ENCODE data around the gene TULP4.

Gene TULP4

DNA sequence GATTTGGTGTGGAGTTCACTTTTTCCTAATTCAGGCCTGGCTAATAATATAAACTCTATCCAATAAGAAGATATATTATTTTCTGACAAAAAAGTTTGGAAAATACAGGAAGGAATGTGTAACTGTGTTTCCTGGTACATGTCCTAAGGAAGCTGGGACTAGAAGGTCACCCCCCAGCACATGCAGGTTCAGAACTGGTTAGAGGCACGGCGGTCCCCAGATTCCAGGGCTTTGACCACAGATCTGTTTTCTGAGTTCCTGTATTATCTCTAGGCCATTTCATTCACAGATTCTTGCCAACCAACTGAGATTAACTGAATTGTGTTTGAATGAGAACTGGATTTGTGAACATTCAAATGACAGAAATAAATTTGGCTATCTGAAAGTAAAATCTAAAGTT is 94.5 kb downstream of the TULP4 start:
- no peak overlapping the region for H2BK5ac ChIP-seq (ENCODE audit: low read depth, low read length, poor library complexity)
- H2AK5ac ChIP-seq (ENCODE audit: low read length) = no peak overlapping the region
- no peak overlapping the region for H3K23ac ChIP-seq (ENCODE audit: low read length)
- no peak overlapping the region for H4K8ac ChIP-seq (ENCODE audit: low read depth, low read length)
- no CpG with 5 or more reads among the region's 2 CpGs for WGBS (ENCODE audit: extremely low coverage, insufficient coverage, insufficient read length)
- no peak overlapping the region for H3K4ac ChIP-seq (ENCODE audit: low read depth, low read length)
- peaks cover 2 to 5% of the 10 kb centered on the region in 2 experiments for H3K36me3 ChIP-seq (ENCODE audit: control insufficient read depth in 1 of 2, insufficient read depth in 2 of 2, low read length in 2 of 2)
- no peak overlapping the region for H3K4me2 ChIP-seq (ENCODE audit: low read length)
- DNase-seq = no peak
- H2AFZ ChIP-seq (ENCODE audit: insufficient read depth, low read length, poor library complexity) = no peak overlapping the region
- no peak overlapping the region for H2BK120ac ChIP-seq (ENCODE audit: insufficient read depth, low read length, poor library complexity)
- no peak overlapping the region for H4K91ac ChIP-seq (ENCODE audit: low read depth, low read length)
- H4K12ac ChIP-seq (ENCODE audit: low read depth, low read length) = no peak overlapping the region
- H3K4me3 ChIP-seq (ENCODE audit: low read depth, low read length) = no peak overlapping the region
- no peak overlapping the region for H3K9ac ChIP-seq (ENCODE audit: low read length)
- H3K14ac ChIP-seq (ENCODE audit: low read length) = no peak overlapping the region
- H3K27me3 ChIP-seq (ENCODE audit: insufficient read depth, low read length) = no peaks in the 10 kb centered on the region
- H2BK12ac ChIP-seq (ENCODE audit: low read length) = no peak overlapping the region
- peaks cover 3% of the 10 kb centered on the region for H3K79me1 ChIP-seq (ENCODE audit: low read length)
- H3K79me2 ChIP-seq (ENCODE audit: control insufficient read depth, insufficient read depth, low read length, poor library complexity) = peaks cover 3% of the 10 kb centered on the region
- H3K9me3 ChIP-seq (ENCODE audit: insufficient read depth, low read depth, low read length) = peaks cover 2% of the 10 kb centered on the region
- H3K27ac ChIP-seq (ENCODE audit: low read depth, low read length) = no peak overlapping the region
- no peak overlapping the region for H3K18ac ChIP-seq (ENCODE audit: low read length)
- H3K4me1 ChIP-seq (ENCODE audit: control insufficient read depth in 1 of 2, insufficient read depth in 2 of 2, low read length in 2 of 2) = peaks cover 2 to 6% of the 10 kb centered on the region in 2 experiments

DNA sequence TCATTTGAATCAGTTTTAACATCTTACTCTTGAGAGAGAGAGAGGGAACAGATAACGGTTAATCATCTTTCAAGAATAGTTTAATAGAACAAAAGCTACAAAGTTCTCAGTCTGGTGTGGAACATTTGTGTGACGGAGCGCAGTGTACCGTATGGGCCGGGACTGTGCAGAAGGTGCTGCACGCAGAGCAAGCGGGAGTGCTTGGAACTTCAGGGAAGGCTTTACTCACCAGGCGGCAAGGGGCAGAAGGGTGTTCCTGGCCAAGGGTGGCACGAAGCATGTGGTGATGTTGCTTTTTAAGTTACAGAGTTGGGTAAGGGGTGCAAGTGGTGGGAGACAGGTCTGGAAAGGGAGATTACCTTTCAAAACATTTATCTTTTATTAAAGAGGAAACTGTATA is 95.7 kb downstream of the TULP4 start:
- H3K18ac ChIP-seq (ENCODE audit: low read length) = no peak overlapping the region
- no peak overlapping the region for H2BK5ac ChIP-seq (ENCODE audit: low read depth, low read length, poor library complexity)
- H4K8ac ChIP-seq (ENCODE audit: low read depth, low read length) = peak overlapping the region; percentile 32
- DNase-seq = no peak
- H2AFZ ChIP-seq (ENCODE audit: insufficient read depth, low read length, poor library complexity) = no peak overlapping the region
- WGBS (ENCODE audit: extremely low coverage, insufficient coverage, insufficient read length) = no CpG with 5 or more reads among the region's 9 CpGs
- peak overlapping the region; percentile 9 for H3K14ac ChIP-seq (ENCODE audit: low read length)
- no peak overlapping the region for H2AK5ac ChIP-seq (ENCODE audit: low read length)
- peaks cover 3% of the 10 kb centered on the region for H3K79me1 ChIP-seq (ENCODE audit: low read length)
- peaks cover 4% of the 10 kb centered on the region for H3K9me3 ChIP-seq (ENCODE audit: insufficient read depth, low read depth, low read length)
- H4K91ac ChIP-seq (ENCODE audit: low read depth, low read length) = peak overlapping the region; percentile 41
- H2BK120ac ChIP-seq (ENCODE audit: insufficient read depth, low read length, poor library complexity) = no peak overlapping the region
- H3K79me2 ChIP-seq (ENCODE audit: control insufficient read depth, insufficient read depth, low read length, poor library complexity) = peaks cover 2% of the 10 kb centered on the region
- no peak overlapping the region for H3K4ac ChIP-seq (ENCODE audit: low read depth, low read length)
- peaks cover 2 to 6% of the 10 kb centered on the region in 2 experiments for H3K4me1 ChIP-seq (ENCODE audit: control insufficient read depth in 1 of 2, insufficient read depth in 2 of 2, low read length in 2 of 2)
- no peak overlapping the region for H3K4me2 ChIP-seq (ENCODE audit: low read length)
- H3K27ac ChIP-seq (ENCODE audit: low read depth, low read length) = no peak overlapping the region
- H3K4me3 ChIP-seq (ENCODE audit: low read depth, low read length) = no peak overlapping the region
- no peaks in the 10 kb centered on the region for H3K27me3 ChIP-seq (ENCODE audit: insufficient read depth, low read length)
- H3K9ac ChIP-seq (ENCODE audit: low read length) = no peak overlapping the region
- peaks cover 2 to 8% of the 10 kb centered on the region in 2 experiments for H3K36me3 ChIP-seq (ENCODE audit: control insufficient read depth in 1 of 2, insufficient read depth in 2 of 2, low read length in 2 of 2)
- no peak overlapping the region for H3K23ac ChIP-seq (ENCODE audit: low read length)
- H2BK12ac ChIP-seq (ENCODE audit: low read length) = no peak overlapping the region
- H4K12ac ChIP-seq (ENCODE audit: low read depth, low read length) = no peak overlapping the region

DNA sequence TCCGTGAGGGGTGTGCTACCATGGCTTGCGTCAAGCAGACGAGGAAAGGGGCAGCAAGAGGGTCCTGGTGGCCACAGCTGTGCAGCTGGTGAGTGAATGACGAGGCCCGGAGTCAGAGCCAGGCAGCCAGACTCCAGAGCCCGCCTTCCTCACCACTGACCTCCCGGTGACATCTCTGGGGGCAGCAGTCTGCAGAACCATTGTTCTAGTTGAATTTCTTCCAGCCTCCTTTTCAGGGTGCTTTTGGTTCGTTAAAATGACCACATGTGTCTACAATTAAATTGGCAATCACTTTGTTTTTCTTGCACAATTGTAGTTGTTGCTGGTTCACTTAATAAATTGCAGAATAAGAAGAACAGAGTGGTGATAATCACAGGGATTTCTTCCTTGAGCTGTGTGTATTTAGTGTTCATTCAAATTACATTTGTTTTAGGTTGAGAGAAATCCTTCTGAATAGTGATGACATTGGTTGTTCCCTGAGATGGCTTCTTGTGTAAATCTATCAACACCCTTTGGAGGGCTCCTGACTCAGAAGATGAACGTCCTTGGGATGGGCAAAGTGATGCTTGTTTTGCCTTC is 96.4 kb downstream of the TULP4 start:
- H2BK12ac ChIP-seq (ENCODE audit: low read length) = no peak overlapping the region
- peak overlapping the region; percentile 7 for H3K18ac ChIP-seq (ENCODE audit: low read length)
- H3K79me2 ChIP-seq (ENCODE audit: control insufficient read depth, insufficient read depth, low read length, poor library complexity) = peaks cover 2% of the 10 kb centered on the region
- no peak overlapping the region for H2BK120ac ChIP-seq (ENCODE audit: insufficient read depth, low read length, poor library complexity)
- no peak overlapping the region for H4K12ac ChIP-seq (ENCODE audit: low read depth, low read length)
- H4K8ac ChIP-seq (ENCODE audit: low read depth, low read length) = no peak overlapping the region
- no peak overlapping the region for H3K4ac ChIP-seq (ENCODE audit: low read depth, low read length)
- peaks cover 2 to 11% of the 10 kb centered on the region in 2 experiments for H3K36me3 ChIP-seq (ENCODE audit: control insufficient read depth in 1 of 2, insufficient read depth in 2 of 2, low read length in 2 of 2)
- no peaks in the 10 kb centered on the region for H3K27me3 ChIP-seq (ENCODE audit: insufficient read depth, low read length)
- H4K91ac ChIP-seq (ENCODE audit: low read depth, low read length) = no peak overlapping the region
- no peak for DNase-seq
- H2AK5ac ChIP-seq (ENCODE audit: low read length) = no peak overlapping the region
- peaks cover 4% of the 10 kb centered on the region for H3K9me3 ChIP-seq (ENCODE audit: insufficient read depth, low read depth, low read length)
- H2BK5ac ChIP-seq (ENCODE audit: low read depth, low read length, poor library complexity) = no peak overlapping the region
- H2AFZ ChIP-seq (ENCODE audit: insufficient read depth, low read length, poor library complexity) = no peak overlapping the region
- H3K27ac ChIP-seq (ENCODE audit: low read depth, low read length) = no peak overlapping the region
- peaks cover 2 to 6% of the 10 kb centered on the region in 2 experiments for H3K4me1 ChIP-seq (ENCODE audit: control insufficient read depth in 1 of 2, insufficient read depth in 2 of 2, low read length in 2 of 2)
- H3K14ac ChIP-seq (ENCODE audit: low read length) = no peak overlapping the region
- H3K9ac ChIP-seq (ENCODE audit: low read length) = no peak overlapping the region
- peaks cover 3% of the 10 kb centered on the region for H3K79me1 ChIP-seq (ENCODE audit: low read length)
- no peak overlapping the region for H3K4me2 ChIP-seq (ENCODE audit: low read length)
- no peak overlapping the region for H3K23ac ChIP-seq (ENCODE audit: low read length)
- H3K4me3 ChIP-seq (ENCODE audit: low read depth, low read length) = no peak overlapping the region
- no CpG with 5 or more reads among the region's 9 CpGs for WGBS (ENCODE audit: extremely low coverage, insufficient coverage, insufficient read length)

DNA sequence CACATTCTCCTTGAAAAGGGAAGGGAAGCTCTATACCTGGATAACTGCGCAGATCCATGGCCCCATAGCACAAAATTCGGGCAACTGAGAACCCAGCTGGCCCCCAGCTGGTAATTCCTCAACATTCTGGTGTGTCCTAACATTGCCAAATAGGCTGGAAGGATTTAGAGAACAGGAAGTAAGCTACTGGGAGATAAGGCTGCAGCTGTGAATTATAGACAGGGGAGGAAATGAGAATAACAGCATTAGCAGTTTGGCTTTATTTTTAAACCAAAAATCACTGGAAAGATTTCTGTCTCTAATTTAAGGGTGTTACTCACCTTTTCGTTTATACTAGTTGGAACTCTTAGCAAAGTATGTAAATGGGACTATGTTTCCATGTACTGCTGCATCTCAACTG is 97.2 kb downstream of the TULP4 start:
- Histone ChIP-seq H3K27ac (ENCODE audit: low read depth, low read length) (no peak overlapping the region), H2AFZ (ENCODE audit: insufficient read depth, low read length, poor library complexity) (no peak overlapping the region), H3K4ac (ENCODE audit: low read depth, low read length) (no peak overlapping the region), H3K23ac (ENCODE audit: low read length) (no peak overlapping the region), H3K14ac (ENCODE audit: low read length) (no peak overlapping the region), H2AK5ac (ENCODE audit: low read length) (no peak overlapping the region), H3K27me3 (ENCODE audit: insufficient read depth, low read length) (no peaks in the 10 kb centered on the region), H2BK12ac (ENCODE audit: low read length) (no peak overlapping the region), H3K36me3 (ENCODE audit: control insufficient read depth in 1 of 2, insufficient read depth in 2 of 2, low read length in 2 of 2) (peaks cover 3 to 14% of the 10 kb centered on the region in 2 experiments), H3K79me1 (ENCODE audit: low read length) (peaks cover 3% of the 10 kb centered on the region), H4K12ac (ENCODE audit: low read depth, low read length) (no peak overlapping the region), H2BK5ac (ENCODE audit: low read depth, low read length, poor library complexity) (no peak overlapping the region), H3K9ac (ENCODE audit: low read length) (no peak overlapping the region), H4K8ac (ENCODE audit: low read depth, low read length) (no peak overlapping the region), H3K4me2 (ENCODE audit: low read length) (no peak overlapping the region), H3K4me3 (ENCODE audit: low read depth, low read length) (no peak overlapping the region), H3K4me1 (ENCODE audit: control insufficient read depth in 1 of 2, insufficient read depth in 2 of 2, low read length in 2 of 2) (peaks cover 2 to 6% of the 10 kb centered on the region in 2 experiments), H3K18ac (ENCODE audit: low read length) (no peak overlapping the region), H3K79me2 (ENCODE audit: control insufficient read depth, insufficient read depth, low read length, poor library complexity) (peaks cover 2% of the 10 kb centered on the region), H2BK120ac (ENCODE audit: insufficient read depth, low read length, poor library complexity) (no peak overlapping the region), H4K91ac (ENCODE audit: low read depth, low read length) (no peak overlapping the region), H3K9me3 (ENCODE audit: insufficient read depth, low read depth, low read length) (peaks cover 4% of the 10 kb centered on the region)
- no peak for DNase-seq
- no CpG with 5 or more reads among the region's 3 CpGs for WGBS (ENCODE audit: extremely low coverage, insufficient coverage, insufficient read length)
